Measurements from ENCODE around the gene DMRT1.

The DMRT1 gene

DNA sequence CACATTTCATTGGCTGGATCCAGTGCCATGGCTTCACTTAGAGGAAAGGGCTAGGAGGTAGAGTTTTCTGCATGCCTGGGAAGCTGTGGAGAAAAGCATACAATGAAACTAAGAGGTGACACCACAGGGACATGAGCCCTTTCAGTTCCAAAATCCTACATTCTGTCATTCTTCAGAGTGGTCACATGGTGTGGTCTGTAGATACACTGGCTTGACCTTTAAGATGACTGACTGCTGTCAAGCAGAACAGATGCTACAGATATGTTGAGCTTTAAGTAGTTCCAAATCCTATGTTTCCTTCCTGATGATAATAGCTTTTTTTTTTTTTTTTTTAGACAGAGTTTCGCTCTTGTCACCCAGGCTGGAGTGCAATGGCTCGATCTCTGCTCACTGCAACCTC lies 161.2 kb downstream of the DMRT1 start:
- Histone ChIP-seq H3K9ac (ENCODE audit: low read length) (no peak overlapping the region), H3K4me3 (ENCODE audit: low read length) (no peak overlapping the region), H3K4me1 (ENCODE audit: control insufficient read depth, insufficient read depth, low read length) (no peaks in the 10 kb centered on the region), H3K36me3 (ENCODE audit: control insufficient read depth, insufficient read depth, low read length) (no peaks in the 10 kb centered on the region), H3K27ac (ENCODE audit: low read depth, low read length) (no peak overlapping the region), H3K27me3 (ENCODE audit: control insufficient read depth, insufficient read depth, low read length) (no peaks in the 10 kb centered on the region)

DNA sequence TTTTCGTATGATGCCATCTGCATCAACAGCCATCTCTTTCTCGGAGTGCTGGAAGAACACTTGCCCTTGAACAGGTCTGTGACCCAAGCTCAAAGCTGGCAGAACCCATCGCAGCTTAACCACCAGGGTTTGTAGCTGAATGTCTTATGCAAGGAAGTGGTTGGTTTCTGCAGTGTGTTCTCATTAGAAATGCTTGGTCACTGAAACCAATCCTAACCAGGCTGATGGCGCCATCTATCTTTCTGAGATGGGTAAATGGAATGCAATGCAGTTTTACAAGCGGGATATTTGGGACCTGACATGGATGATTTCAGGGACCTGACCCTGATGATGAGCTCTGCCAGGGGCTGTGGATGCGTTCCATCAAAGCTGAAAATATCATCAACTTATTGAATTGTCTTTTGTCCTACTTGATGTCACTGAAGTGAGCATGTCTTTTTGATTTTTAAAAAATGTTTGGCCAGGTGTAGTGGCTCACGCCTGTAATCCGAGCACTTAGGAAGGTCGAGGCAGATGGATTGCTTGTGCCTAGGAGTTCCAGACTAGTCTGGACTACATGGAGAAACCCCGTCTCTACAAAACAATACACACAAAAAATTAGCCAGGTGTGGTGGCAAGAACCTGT lies 163.7 kb downstream of the DMRT1 start:
- Histone ChIP-seq H3K27me3 (ENCODE audit: control insufficient read depth, insufficient read depth, low read length) (no peaks in the 10 kb centered on the region), H3K27ac (ENCODE audit: low read depth, low read length) (no peak overlapping the region), H3K4me1 (ENCODE audit: control insufficient read depth, insufficient read depth, low read length) (no peaks in the 10 kb centered on the region), H3K9ac (ENCODE audit: low read length) (no peak overlapping the region), H3K4me3 (ENCODE audit: low read length) (no peak overlapping the region), H3K36me3 (ENCODE audit: control insufficient read depth, insufficient read depth, low read length) (no peaks in the 10 kb centered on the region)

DNA sequence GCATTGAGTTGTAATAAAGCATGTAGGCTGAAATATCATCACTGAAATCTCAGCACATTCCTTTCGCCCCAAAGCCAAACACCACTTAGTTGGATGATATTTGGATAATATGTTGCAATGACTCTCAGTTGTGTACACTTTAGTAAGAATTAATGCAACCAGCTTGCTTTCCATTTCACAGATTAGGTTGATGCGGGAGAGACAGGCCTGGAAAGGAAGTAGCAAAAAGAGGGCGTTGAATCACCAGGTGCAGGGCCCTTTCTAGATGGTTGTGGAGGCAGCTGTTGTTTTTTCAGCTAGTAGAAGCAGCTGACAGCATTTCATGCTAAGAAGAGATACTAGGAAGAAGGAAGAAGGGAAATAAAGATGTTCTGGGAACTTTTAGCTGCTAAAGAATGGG lies 165.8 kb downstream of the DMRT1 start:
- Histone ChIP-seq H3K4me3 (ENCODE audit: low read length) (no peak overlapping the region), H3K9ac (ENCODE audit: low read length) (no peak overlapping the region), H3K27me3 (ENCODE audit: control insufficient read depth, insufficient read depth, low read length) (no peaks in the 10 kb centered on the region), H3K36me3 (ENCODE audit: control insufficient read depth, insufficient read depth, low read length) (no peaks in the 10 kb centered on the region), H3K4me1 (ENCODE audit: control insufficient read depth, insufficient read depth, low read length) (no peaks in the 10 kb centered on the region), H3K27ac (ENCODE audit: low read depth, low read length) (no peak overlapping the region)

DNA sequence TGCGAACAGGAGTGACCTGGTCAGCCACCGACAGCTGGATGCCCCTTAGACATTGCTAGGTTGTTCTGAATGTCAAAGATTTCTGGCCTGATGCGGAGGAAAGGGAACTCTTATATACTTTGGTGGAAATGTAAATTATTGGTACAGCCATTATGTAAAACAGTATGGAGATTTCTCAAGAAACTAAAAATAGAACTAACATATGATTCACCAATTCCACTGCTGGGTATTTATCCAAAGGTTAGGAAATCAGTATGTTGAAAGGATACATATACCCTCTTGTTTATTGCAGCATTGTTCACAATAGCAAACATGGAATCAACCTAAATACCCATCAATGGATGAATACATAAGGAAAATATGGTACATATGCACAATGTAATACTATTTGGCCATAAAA lies 166.7 kb downstream of the DMRT1 start:
- Histone ChIP-seq H3K9ac (ENCODE audit: low read length) (no peak overlapping the region), H3K4me3 (ENCODE audit: low read length) (no peak overlapping the region), H3K36me3 (ENCODE audit: control insufficient read depth, insufficient read depth, low read length) (no peaks in the 10 kb centered on the region), H3K27me3 (ENCODE audit: control insufficient read depth, insufficient read depth, low read length) (no peaks in the 10 kb centered on the region), H3K4me1 (ENCODE audit: control insufficient read depth, insufficient read depth, low read length) (no peaks in the 10 kb centered on the region), H3K27ac (ENCODE audit: low read depth, low read length) (no peak overlapping the region)

DNA sequence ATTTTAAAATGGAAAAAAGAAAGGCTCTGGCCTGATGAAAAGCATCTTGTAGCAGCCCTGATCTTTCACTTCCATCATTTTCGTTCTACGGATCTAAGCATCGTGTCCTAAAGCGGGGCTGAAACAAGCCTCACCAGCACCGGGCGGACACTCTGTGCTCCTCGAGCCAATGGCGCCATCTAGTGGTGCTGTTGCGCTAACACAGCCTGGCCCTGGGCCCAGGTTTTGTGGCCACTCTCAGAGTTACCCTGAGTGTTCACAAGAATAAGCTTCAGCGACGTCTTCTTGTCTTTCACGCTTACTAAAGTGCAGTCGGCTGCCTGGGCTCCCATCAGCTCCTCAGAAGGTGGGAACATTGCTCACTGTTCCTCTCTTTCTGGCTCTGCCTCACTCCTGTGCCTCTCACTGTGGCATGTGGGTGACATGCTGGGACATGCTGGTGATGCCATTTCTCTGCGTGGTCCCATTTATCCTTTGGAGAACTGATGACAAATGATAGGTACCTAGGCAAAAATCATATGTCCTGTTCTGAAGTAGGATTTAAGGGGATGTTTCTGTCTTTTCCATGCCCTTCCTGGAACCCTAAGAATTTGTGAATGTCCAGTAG lies 167.7 kb downstream of the DMRT1 start:
- Histone ChIP-seq H3K27me3 (ENCODE audit: control insufficient read depth, insufficient read depth, low read length) (no peaks in the 10 kb centered on the region), H3K4me1 (ENCODE audit: control insufficient read depth, insufficient read depth, low read length) (no peaks in the 10 kb centered on the region), H3K4me3 (ENCODE audit: low read length) (no peak overlapping the region), H3K9ac (ENCODE audit: low read length) (no peak overlapping the region), H3K27ac (ENCODE audit: low read depth, low read length) (no peak overlapping the region), H3K36me3 (ENCODE audit: control insufficient read depth, insufficient read depth, low read length) (no peaks in the 10 kb centered on the region)

DNA sequence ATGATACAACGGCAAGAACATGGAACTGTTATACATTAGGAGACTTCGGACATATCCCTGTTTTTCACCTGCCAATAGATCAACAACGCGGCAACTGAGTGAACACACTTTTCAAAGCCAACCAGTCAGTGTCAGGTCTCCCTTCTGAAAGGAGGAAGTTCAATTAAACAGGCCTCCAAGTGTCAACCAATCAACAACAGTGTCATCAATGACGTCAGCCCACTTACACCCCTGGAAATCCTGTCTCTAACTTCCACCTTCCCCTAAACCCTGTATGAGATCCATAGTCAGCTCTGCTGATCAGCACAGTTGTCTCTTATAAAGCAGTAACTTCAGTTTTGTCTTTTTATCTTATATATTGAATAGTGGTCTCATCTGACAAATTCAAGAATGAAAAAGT lies 171.5 kb downstream of the DMRT1 start:
- H3K36me3 ChIP-seq (ENCODE audit: control insufficient read depth, insufficient read depth, low read length): no peaks in the 10 kb centered on the region
- no peaks in the 10 kb centered on the region for H3K27me3 ChIP-seq (ENCODE audit: control insufficient read depth, insufficient read depth, low read length)
- H3K9ac ChIP-seq (ENCODE audit: low read length): no peak overlapping the region
- no peak overlapping the region for H3K4me3 ChIP-seq (ENCODE audit: low read length)
- H3K4me1 ChIP-seq (ENCODE audit: control insufficient read depth, insufficient read depth, low read length): no peaks in the 10 kb centered on the region
- no peak overlapping the region for H3K27ac ChIP-seq (ENCODE audit: low read depth, low read length)

DNA sequence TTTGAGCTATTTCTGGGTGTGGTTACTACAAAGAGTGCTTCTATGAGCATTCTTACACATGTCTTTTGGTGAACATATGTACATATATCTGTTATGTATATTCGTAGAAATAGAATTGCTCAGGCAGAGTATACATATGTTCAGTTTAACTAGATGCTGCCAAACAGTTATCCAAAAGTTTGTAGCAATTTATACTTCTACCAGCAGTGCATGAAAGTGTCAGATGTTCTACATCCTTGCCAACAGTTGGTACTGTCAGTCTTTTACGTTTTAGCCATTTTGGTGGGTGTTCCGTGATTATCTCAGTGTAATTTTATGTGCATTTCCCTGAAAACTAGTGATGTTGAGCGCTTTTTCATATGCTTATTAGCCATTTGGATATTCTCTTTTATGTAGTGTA lies 172.7 kb downstream of the DMRT1 start:
- Histone ChIP-seq H3K4me3 (ENCODE audit: low read length) (no peak overlapping the region), H3K36me3 (ENCODE audit: control insufficient read depth, insufficient read depth, low read length) (no peaks in the 10 kb centered on the region), H3K27ac (ENCODE audit: low read depth, low read length) (no peak overlapping the region), H3K27me3 (ENCODE audit: control insufficient read depth, insufficient read depth, low read length) (peaks cover 5% of the 10 kb centered on the region), H3K4me1 (ENCODE audit: control insufficient read depth, insufficient read depth, low read length) (no peaks in the 10 kb centered on the region), H3K9ac (ENCODE audit: low read length) (no peak overlapping the region)

DNA sequence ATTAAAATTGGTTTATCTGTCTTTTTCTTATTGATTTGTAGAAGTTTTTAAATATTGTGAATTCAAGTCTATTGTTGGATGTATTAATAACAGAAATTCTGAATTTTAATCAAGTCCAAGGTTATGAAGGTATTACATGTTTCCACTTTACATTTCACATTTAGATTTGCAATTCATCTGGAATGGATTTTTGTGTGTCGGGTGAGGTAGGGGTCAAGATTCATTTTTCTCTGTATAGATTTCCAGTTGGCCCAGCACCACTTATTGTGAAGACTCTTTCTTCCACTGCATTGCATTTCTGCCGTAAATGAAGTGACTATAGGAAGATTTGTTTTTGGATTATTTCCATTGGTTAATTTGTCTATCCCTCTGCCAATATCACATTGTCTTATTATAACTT lies 173.1 kb downstream of the DMRT1 start:
- Histone ChIP-seq H3K27me3 (ENCODE audit: control insufficient read depth, insufficient read depth, low read length) (peaks cover 5% of the 10 kb centered on the region), H3K36me3 (ENCODE audit: control insufficient read depth, insufficient read depth, low read length) (no peaks in the 10 kb centered on the region), H3K4me1 (ENCODE audit: control insufficient read depth, insufficient read depth, low read length) (no peaks in the 10 kb centered on the region), H3K4me3 (ENCODE audit: low read length) (no peak overlapping the region), H3K27ac (ENCODE audit: low read depth, low read length) (no peak overlapping the region), H3K9ac (ENCODE audit: low read length) (no peak overlapping the region)

DNA sequence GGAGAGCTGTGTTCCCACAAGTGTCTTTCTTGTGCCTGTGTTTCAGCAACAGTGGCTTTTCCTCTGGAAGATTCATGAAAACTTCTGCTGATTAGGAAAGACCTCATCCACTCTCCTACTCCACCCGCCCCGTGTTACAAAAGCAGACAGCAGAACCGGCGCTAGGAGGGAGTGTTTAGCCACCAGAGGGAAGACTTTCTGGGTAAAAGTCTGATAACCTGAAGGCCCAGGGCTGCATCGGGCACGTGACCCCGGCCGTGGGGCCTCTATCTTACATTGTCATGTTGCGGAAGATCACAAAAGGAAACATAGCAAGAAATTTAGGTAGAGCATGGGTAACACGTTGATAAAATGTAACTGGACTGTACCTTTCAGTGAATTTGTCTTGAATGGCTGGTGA lies 176.6 kb downstream of the DMRT1 start:
- H3K9ac ChIP-seq (ENCODE audit: low read length): no peak overlapping the region

More for the DNA sequence above, 176.6 kb downstream of the DMRT1 start:
- Histone ChIP-seq H3K4me3 (ENCODE audit: low read length) (no peak overlapping the region), H3K4me1 (ENCODE audit: control insufficient read depth, insufficient read depth, low read length) (no peaks in the 10 kb centered on the region), H3K27me3 (ENCODE audit: control insufficient read depth, insufficient read depth, low read length) (peaks cover 5% of the 10 kb centered on the region), H3K36me3 (ENCODE audit: control insufficient read depth, insufficient read depth, low read length) (no peaks in the 10 kb centered on the region), H3K27ac (ENCODE audit: low read depth, low read length) (no peak overlapping the region)

Data from rectal smooth muscle tissue (tissue), 1 donor.